Left ventricle myocardium superior (tissue), 1 donor: ENCODE results near the gene FGFR1OP2. TPM values are rescaled to one million over a fixed set of nuclear protein-coding genes. Genes with fewer than 3 reads are reported as not detected.
"Not testable (repeated sequence)": the region's sequence is repeated elsewhere in the genome, so short reads cannot be mapped to it uniquely, and the experiment has no call there.

Experiments
- ATAC-seq: fragments of 200-7000 bp; cut with Tn5 transposase; one replicate; pipeline ENCODE4 v1.9.1; 2020; ENCODE audit warnings: mild to moderate bottlenecking, moderate library complexity
- DNase-seq: peaks from one replicate; pipeline ENCODE4 v3.0.0-alpha.2; 2020
- intact Hi-C: fragments of 100-400 bp; cut with micrococcal nuclease; formaldehyde crosslinking; loops from one replicate; pipeline ENCODE4 v1.11.0; 2022
- long read RNA-seq: library from polyadenylated mRNA; unstranded; transcript quantifications from one replicate; pipeline ENCODE4 v2.0.0, GENCODE V29; 2021
- total RNA-seq: library from RNA; stranded (reverse); fragmentation: NEBNext Ultra II Directional; extraction: Animal tissue kit (Norgen Biotek cat#: 25700); gene quantifications from one replicate; pipeline ENCODE4 v1.2.1, GENCODE V29; 2021
- donor health status: DM: no; HTN: yes; CAD: no; lungs with severe emphysema.

Gene FGFR1OP2
- 34.7 TPM for total RNA-seq
- long read RNA-seq, transcript FGFR1OP2-201 (7 exons, 2,924 nt) = major isoform, 44 of 72 reads
- long read RNA-seq, transcript FGFR1OP2-206 (5 exons, 956 nt) = minor isoform, 10 of 72 reads
- long read RNA-seq, transcript FGFR1OP2-202 (6 exons, 2,790 nt) = minor isoform, 11 of 72 reads
- long read RNA-seq, partial matches to known transcripts = 1 of 72 reads
- long read RNA-seq, other reads (novel, unspliced or antisense) = 5 of 72 reads

DNA sequence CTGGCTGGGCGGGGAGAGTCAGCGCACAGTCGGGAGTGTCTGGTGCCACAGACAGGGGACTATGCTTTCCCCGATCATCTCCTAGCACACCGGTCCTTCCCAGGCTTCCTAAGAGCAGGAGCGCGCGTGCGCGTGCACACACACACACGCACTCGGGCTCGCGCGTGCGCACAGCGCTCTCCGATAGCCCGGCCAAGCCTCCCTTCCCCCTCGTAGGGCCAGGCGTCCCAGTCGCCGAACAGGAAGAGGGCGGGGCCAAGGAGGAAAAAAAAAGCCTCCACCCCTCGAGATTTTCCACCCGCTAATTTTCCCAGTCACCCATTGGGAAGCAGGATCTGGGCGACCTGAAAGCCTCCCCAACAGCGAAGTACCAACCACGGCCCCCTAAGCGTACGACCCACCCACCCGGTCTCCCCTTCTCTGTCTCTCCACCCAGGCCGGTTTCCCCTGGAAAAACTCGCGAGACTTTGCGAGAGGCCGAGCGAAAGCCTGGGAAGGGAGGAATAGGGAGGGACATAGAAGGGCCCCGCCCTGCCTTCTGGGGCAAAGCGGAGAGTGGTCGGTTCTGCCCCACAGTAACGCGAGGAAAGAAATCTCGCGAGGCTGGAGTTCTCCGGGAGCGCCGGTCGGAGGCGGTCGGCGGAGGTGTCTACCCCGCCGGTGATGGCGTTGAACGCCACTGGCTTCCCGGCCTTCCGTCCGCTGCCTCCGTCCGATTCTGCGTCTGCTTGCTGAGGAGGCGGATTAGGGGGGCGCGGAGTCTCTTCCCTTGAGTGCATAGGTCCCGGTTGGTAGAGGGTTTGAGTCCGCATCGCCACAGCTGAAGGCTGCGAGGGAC, at the start of gene FGFR1OP2, which contains the start of gene INTS13:
FGFR1OP2 (plus strand) TSS at position 608 of the 838 bp plus-strand sequence. CDS start 15,689 bp downstream, outside the sequence.
INTS13 (minus strand) TSS at position 119 of the 838 bp plus-strand sequence. CDS start 1,178 bp downstream, outside the sequence.
- intact Hi-C loops = loop anchor here (10.0 kb wide), 1 partner anchor 77 kb away; the partner anchor contains the start of gene TM7SF3
- DNase-seq (peak; percentile 100), ATAC-seq (peak; percentile 97)

DNA sequence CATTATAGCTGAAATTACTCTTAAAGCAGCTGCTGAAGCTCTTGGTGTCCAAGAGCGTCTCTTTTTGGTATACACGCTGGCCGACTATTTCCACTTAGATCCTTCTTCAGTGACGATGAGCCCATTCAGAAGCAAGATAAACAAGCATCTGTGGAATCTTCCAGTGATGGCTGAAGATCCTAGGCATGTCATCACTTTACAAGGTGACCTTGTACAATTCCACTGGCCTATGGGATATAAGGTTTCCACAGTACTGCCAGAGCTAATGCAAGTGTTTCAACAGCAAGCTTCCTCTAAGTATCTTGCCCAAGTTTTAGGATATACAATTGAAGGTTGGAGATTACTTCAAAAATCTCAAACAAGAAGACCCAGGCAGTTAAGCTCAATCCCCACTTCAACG, 47.5 kb upstream of the FGFR1OP2 start:
- ATAC-seq = no peak
- intact Hi-C loops = no loop called here
- no peak for DNase-seq

DNA sequence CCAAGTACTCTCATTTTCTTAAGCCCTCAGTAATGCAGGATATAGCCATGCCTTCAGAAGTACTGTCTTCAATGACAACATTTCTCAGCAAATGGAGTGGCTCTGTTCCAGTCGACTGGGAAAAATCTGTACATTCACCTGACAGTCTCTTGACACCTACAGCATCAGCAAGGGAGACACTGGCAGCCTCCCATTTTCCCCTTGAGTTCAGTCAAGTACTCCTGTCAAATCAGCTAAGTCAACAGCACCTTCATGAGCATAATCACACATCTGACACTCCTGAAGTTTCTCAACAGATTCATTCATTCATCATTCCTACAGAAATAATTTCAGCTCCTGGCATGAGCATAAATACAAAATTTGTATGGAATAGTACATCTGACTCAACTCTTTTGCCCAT, 46.6 kb upstream of the FGFR1OP2 start:
- DNase-seq = no peak
- intact Hi-C loops = no loop called here
- no peak for ATAC-seq

DNA sequence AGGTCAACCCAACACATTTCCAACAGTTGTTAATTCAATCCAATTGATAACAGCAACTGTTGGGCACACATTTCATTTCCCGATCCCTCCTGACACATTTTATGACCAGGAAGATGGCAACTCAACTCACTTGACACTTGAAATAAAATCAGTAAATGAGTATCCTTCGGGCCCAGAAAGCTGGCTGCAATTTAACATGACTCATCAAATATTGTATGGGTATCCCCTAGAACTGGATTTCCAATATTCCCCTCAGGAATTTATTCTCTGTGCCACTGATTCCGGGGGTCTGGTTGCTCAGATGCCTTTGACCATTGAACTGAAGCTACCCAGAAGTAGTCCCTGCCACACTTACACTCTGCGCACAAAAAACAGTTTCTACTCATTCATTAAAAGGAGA, 42.6 kb upstream of the FGFR1OP2 start:
- intact Hi-C loops = no loop called here
- DNase-seq (no peak), ATAC-seq (no peak)

DNA sequence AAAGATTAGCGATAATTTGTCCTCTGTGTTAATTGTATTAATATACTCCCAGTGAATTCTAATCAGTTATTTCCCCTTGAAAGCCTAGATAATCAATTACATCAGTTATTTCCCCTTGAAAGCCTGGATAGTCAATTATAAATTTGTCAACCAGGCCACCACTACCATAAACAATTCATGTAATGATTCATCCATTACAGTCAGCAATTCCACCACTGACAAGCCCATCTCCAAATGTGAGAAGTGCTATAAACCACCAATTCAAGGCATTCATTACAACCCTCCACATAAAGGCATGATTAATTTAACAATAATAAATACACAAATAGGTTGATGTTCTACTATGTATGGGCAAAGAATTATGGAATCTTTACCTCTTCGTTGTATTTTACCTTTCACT, 41.4 kb upstream of the FGFR1OP2 start:
- intact Hi-C loops = no loop called here
- DNase-seq = no peak
- ATAC-seq = no peak

DNA sequence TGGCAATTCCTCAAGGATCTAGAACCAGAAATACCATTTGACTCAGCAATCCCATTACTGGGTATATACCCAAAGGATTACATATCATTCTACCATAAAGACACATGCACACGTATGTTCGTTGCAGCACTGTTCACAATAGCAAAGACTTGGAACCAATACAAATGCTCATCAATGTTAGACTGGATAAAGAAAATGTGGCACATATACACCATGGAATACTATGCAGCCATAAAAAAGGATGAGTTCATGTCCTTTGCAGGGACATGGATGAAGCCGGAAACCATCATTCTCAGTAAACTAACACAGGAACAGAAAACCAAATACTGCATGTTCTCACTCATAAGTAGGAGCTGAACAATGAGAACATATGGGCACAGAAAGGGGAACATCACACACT, 34.9 kb upstream of the FGFR1OP2 start:
- intact Hi-C loops, DNase-seq, ATAC-seq: not testable (repeated sequence)

DNA sequence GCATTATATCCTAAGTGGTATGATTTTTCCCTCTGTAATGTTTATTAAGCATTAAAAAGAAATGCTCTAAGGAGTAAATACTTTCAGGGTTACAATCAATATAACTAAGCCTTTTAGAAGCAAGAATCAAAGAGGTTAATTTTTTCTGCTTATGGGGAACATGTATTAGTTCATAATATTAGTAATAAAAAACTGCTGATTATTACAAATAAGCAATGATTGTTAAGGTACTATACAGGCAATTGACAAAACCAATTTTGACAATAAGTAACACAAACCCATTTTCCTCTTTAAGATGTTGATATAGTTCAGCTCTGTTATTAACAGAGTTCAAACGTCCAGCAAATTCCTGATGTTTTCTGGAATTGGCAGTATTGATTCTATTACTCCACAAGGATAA, 32.2 kb upstream of the FGFR1OP2 start:
- DNase-seq = no peak
- intact Hi-C loops = no loop called here
- no peak for ATAC-seq

DNA sequence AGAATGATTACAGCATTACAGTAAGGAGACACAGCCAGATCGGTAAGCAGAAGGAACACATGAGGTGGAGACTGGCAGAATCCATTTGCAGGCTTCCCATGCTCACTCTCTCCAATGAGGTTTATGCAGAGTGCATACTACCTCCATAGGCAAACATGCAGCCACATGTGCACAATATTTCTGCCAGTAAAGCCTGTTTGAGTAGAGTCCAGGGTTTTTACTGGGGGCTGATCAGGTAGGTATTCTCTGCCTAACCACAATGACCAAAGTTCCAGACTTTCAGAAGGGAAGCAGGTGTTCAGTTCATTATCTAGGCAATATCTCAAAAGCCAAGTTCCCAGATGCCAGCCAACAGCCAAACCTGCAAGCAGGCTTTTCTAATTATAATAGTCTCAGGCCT, 31.6 kb upstream of the FGFR1OP2 start:
- DNase-seq = no peak
- no peak for ATAC-seq
- intact Hi-C loops = no loop called here

DNA sequence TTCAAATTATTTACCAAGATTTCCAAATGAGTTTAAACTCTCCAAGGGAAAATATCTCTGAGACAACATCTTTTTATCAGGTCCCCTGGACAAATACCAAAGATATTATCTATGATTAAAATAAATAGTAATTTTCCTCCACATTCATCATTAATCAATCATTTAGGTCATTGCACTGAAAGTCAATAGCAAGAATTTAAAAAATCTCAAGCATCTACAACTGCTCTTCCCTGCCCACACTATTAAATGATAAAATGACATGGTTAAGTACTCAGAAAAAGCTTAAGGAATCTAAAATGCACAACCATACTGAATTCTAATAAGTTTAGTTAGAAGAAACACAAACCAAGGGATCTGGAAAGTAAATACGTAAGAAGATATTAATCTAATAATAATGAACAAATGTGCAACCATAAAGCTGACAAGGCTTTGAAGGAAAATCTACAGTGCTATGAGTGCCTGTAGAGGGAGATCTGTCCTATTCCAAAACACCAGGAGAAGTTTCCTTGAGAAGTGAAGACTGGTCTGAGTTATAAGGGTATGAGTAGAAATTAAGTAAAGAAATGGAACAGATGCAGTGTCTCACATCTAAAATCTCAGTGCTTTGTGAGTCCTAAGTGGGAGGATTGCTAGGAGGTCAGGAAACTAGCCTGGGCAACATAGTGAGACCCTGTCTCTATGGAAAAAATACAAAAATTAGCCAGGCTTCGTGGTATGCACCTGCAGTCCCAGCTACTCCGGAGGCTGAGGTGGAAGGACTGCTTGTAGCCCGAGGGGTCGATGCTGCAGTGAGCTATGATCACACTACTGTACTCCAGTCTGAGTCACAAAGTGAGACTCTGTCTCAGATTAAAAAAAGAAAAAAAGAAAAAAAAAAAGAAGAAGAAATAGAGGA, 19.7 kb upstream of the FGFR1OP2 start:
- no peak for ATAC-seq
- no peak for DNase-seq
- intact Hi-C loops = no loop called here

DNA sequence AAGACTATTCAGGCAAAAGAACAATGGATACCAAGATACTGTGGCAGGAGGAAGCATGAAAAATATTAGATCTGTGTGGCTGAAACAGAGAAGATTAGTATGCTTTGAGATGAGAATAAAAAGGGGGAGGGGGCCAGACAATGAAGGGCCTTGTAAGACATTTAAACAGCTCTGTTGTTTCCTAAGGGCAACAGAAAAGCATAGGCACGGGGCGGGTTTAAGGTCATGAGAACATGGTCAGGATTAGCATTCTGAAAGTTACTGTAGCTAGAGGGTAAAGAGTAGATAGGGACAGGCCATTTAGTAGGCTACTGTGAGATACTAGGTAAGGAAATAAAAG, 19.1 kb upstream of the FGFR1OP2 start:
- intact Hi-C loops = no loop called here
- DNase-seq = no peak
- no peak for ATAC-seq

DNA sequence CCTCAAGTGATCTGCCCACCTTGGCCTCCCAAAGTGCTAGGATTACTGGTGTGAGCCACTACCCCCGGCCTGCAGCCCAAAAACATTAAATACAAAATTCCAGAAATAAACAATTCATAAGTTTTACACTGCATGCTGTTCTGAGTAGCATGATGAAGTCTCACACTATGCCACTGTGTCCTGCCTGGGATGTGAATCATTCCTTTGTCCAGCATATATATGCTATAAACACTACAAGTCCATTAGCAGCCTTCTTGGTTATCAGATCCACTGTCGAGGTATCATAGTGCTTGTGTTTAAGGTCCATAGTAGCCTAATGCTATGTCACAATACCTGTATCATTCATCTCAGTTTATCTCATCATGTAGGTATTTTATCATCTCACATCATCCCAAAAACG, 16.4 kb upstream of the FGFR1OP2 start:
- no peak for ATAC-seq
- intact Hi-C loops = no loop called here
- no peak for DNase-seq

DNA sequence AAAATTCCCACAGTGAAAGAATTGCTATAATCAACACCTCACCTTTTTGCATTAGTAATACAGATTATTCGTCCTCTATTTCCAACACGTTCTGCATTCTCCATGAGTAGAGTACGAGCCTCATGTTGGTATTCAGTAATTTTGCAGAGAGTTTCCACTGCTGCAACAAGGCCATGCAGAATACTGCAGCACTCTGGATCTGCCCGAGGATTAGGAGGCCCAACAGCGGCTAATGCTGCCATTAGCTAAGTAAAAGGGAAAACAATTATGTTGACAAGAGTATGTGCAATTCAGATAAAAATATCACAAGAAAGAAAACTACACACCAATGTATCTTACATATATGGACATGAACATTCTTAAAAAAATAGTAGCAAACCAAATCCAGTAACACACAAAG, 9.6 kb upstream of the FGFR1OP2 start:
- no peak for ATAC-seq
- intact Hi-C loops = no loop called here
- no peak for DNase-seq

DNA sequence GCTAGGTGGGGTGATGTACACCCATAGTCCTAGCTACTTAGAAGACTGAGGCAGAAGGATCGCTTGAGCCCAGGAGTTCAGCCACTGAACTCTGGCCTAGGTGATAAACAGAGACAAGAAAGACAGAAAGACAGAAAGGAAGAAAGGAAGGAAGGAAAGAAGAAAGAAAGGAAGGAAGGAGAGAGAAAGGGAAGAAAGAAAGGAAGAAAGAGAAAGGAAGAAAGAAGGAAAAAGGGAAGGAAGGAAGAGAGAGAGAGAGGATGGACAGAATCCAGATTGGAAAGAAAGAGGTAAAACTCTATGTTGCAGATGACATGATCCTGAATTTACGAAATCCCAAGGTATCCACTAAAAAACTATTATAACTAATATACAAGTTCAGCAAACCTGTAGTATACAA, 8.7 kb upstream of the FGFR1OP2 start:
- intact Hi-C loops = no loop called here
- ATAC-seq = no peak
- DNase-seq = no peak

DNA sequence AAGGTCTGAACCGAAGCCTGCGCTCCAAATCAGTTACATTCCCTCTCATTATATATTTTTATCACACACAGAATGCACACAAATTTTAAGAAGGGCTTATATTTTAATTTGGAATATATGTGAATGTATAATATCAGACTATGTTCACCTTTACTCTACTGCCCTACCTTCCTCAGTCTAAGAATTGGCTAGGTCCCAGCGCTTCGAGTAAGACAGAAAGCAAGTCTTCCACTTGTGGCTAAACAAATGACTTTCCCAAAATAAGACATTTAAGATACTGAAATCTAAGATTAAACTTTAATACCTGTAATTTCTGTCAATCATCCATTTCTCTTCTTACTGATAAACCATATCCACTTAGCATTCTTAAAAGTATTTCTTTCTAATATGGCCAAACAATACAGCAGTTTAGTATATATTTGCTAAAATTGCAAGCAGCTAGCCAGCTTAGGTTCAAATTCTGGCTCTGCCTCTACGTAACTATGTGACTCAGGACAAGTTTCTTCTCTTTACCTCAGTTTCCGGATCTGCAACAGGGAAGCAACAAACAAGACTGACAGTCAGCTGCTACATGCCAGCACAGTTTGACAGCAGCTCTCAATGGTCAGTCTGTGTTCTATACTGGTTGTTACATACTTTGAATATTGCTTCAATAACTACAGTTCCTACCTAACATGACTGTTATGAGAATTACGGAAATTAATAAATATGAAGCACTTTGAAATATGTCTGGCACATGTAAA, 2.5 kb upstream of the FGFR1OP2 start:
- intact Hi-C loops = loop anchor here (10.0 kb wide), 1 partner anchor 79 kb away; the partner anchor contains the start of gene TM7SF3

DNA sequence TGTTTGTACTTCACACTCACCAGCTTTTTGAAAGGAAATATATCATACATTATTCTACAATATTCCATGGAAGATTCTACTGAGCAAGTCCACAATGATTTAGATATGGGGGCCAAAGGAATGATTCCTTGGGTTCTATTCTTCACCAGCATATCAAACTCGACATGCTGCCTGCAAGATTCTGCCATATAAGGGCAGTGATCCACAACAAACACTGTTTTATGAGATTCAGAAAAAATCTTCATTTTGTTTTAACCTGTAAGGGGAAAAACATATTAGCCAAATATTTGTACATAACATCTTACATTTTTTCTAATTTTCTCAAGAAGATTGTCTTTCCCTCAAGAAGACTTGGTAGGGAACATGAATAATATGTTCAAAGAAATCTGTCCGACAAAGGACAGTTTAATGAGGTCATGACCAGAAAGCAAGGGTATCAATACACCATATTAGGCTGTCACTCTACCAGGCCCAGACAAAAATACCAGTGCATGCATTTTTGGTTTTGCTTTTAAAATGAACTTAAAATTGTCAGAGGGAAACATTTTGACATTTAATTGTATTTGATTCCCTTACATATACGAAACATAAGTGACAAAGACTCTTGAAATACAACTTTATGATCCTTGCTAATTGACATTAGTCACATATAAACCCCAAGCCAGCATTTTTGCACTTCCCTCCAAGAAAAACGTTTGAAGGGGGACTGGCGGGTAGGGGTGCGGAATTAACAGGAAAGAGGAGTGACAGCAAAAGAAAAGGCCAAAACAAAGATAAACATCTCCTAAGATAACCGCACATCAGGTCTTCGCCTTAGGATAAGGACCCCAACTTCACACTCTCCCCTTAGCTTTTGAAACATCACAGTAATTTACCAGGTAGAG, 1.5 kb upstream of the FGFR1OP2 start:
- ATAC-seq (no peak), DNase-seq (no peak)

More for the DNA sequence above, 2.5 kb upstream of the FGFR1OP2 start:
- ATAC-seq (no peak), DNase-seq (no peak)

DNA sequence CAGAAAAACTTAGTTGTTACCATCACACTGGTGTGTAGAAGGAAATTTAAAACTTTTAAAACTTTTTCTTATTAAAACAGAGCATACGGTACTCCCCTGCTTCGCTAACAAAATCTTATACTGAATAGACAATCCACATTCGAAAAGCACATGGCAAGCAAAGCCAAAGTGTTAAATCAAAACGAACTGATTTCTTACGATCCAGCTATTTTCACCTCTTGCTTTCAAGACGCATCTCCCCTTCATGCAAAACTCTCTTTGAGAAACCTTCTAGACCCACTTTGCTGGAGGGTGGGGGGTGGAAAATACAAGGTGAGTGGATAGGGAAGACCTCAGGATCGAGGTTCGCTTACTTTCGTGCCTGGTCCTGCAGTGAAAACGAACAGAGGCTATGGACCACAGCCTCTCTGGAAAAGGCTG, 817 bp upstream of the FGFR1OP2 start:
- ATAC-seq (no peak), DNase-seq (no peak)
- intact Hi-C loops = loop anchor here (10.0 kb wide), 1 partner anchor 77 kb away; the partner anchor contains the start of gene TM7SF3

More for the DNA sequence above, 1.5 kb upstream of the FGFR1OP2 start:
- intact Hi-C loops = loop anchor here (10.0 kb wide), 1 partner anchor 78 kb away; the partner anchor contains the start of gene TM7SF3

DNA sequence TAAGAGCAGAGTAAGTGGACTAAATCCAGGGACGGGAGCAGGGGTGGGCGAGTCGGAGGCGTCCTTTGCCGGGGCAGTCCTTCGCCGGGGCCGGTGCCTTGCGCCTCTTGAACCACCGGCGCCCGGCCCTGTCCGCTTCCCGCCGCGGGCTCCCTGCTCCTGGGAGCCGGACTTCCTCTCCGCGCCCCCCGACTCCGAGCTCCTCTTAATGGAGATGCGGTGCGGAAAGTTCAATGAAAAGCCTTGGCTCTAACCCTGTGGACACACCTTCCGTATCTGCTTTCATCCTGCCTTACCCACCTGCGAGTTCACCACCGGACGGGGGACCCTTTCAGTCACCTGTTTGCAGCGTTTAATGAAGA, 412 bp downstream of the FGFR1OP2 start:
- DNase-seq (no peak), ATAC-seq (peak; percentile 37)
- intact Hi-C loops = loop anchor here (10.0 kb wide), 1 partner anchor 76 kb away; the partner anchor contains the start of gene TM7SF3
